ENCODE results near the gene LURAP1L. TPM values are rescaled to one million over a fixed set of nuclear protein-coding genes. Genes with fewer than 3 reads are reported as not detected.

The LURAP1L gene
- total and polyA plus RNA-seq, 9 donors: 1.7 to 10.8 (median 4.2) TPM

- Histone ChIP-seq H3K4me1 (ENCODE audit: insufficient read depth) (no peaks in the 10 kb centered on the region), H3K9me3 (no peaks in the 10 kb centered on the region), H3K27ac (no peak overlapping the region), H3K27me3 (no peaks in the 10 kb centered on the region), H3K36me3 (no peaks in the 10 kb centered on the region), H3K4me3 (no peak overlapping the region)
- WGBS, 3 donors: 62 to 78% (median 63%) methylated on average over 9 of the region's 9 CpGs
- TF ChIP-seq POLR2A (IDR thresholded peaks at IDR 0.05) (no peak), CTCF (IDR thresholded peaks at IDR 0.05) (no peak), EP300 (IDR thresholded peaks at IDR 0.05) (no peak)
- intact Hi-C loops (cut with DNase I): no loop called here
- no peak for DNase-seq
Observed at GRCh38 chr9:12781226-12781733, 6.5 kb downstream of the LURAP1L start.

- H3K27ac ChIP-seq: no peak overlapping the region
Observed at GRCh38 chr9:12783767-12784460, 9.1 kb downstream of the LURAP1L start.

GRCh38 chr9:12784461-12785259 lies 9.8 kb downstream of the LURAP1L start:
- intact Hi-C loops (cut with DNase I): no loop called here
- H3K27me3 ChIP-seq: no peaks in the 10 kb centered on the region
- no peaks in the 10 kb centered on the region for H3K9me3 ChIP-seq
- no peak overlapping the region for H3K27ac ChIP-seq
- H3K36me3 ChIP-seq: no peaks in the 10 kb centered on the region
- H3K4me1 ChIP-seq (ENCODE audit: insufficient read depth): no peaks in the 10 kb centered on the region
- 76 to 87% (median 83%) methylated on average over 6 of the region's 6 CpGs for WGBS, 3 donors
- no peak for TF ChIP-seq EP300 (IDR thresholded peaks at IDR 0.05)
- no peak for TF ChIP-seq POLR2A (IDR thresholded peaks at IDR 0.05)
- no peak for TF ChIP-seq CTCF (IDR thresholded peaks at IDR 0.05)
- DNase-seq: no peak
- H3K4me3 ChIP-seq: no peak overlapping the region

More at GRCh38 chr9:12783767-12784460, 9.1 kb downstream of the LURAP1L start:
- WGBS, 3 donors: 95 to 98% (median 95%) methylated on average over 1 of the region's 1 CpG
- no peaks in the 10 kb centered on the region for H3K27me3 ChIP-seq
- no peak for DNase-seq
- no peak for TF ChIP-seq POLR2A (IDR thresholded peaks at IDR 0.05)
- no peak for TF ChIP-seq EP300 (IDR thresholded peaks at IDR 0.05)
- TF ChIP-seq CTCF (IDR thresholded peaks at IDR 0.05): no peak
- no peaks in the 10 kb centered on the region for H3K4me1 ChIP-seq (ENCODE audit: insufficient read depth)
- no peaks in the 10 kb centered on the region for H3K9me3 ChIP-seq
- intact Hi-C loops (cut with DNase I): no loop called here
- H3K4me3 ChIP-seq: no peak overlapping the region
- H3K36me3 ChIP-seq: no peaks in the 10 kb centered on the region

- no peaks in the 10 kb centered on the region for H3K9me3 ChIP-seq
- WGBS, 3 donors: 23 to 50% (median 35%) methylated on average over 2 of the region's 2 CpGs
- no peak overlapping the region for H3K4me3 ChIP-seq
- H3K36me3 ChIP-seq: no peaks in the 10 kb centered on the region
- intact Hi-C loops (cut with DNase I): no loop called here
- peak in 3 of 5 donors; percentile 10 to 28 (median 24) for DNase-seq
- H3K4me1 ChIP-seq (ENCODE audit: insufficient read depth): no peaks in the 10 kb centered on the region
- no peak for TF ChIP-seq POLR2A (IDR thresholded peaks at IDR 0.05)
- no peak for TF ChIP-seq CTCF (IDR thresholded peaks at IDR 0.05)
- no peak overlapping the region for H3K27ac ChIP-seq
- no peaks in the 10 kb centered on the region for H3K27me3 ChIP-seq
Observed at GRCh38 chr9:12785260-12785770, 10.5 kb downstream of the LURAP1L start.

Data from ovary (tissue), 9 donors.